ENCODE results near the gene TAF11.
"Not testable (repeated sequence)": the region's sequence is repeated elsewhere in the genome, so short reads cannot be mapped to it uniquely, and the experiment has no call there.

TAF11 gene

GRCh38 chr6:34867484-34867883 lies 20.4 kb downstream of the TAF11 start:
- DNase-seq (ENCODE audit: low read depth in 2 of 3, low spot score in 1 of 3) = no peak

GRCh38 chr6:34866509-34866908 lies 21.3 kb downstream of the TAF11 start:
- no peak for DNase-seq (ENCODE audit: low read depth in 2 of 3, low spot score in 1 of 3)

- DNase-seq (ENCODE audit: low read depth in 2 of 3, low spot score in 1 of 3) = no peak
Measured at GRCh38 chr6:34865107-34865506, 22.7 kb downstream of the TAF11 start.

- no peak for DNase-seq (ENCODE audit: low read depth in 2 of 3, low spot score in 1 of 3)
Measured at GRCh38 chr6:34864007-34864406, 23.8 kb downstream of the TAF11 start.

GRCh38 chr6:34860776-34861175 lies 27.1 kb downstream of the TAF11 start:
- DNase-seq (ENCODE audit: low read depth in 2 of 3, low spot score in 1 of 3) = no peak

- DNase-seq (ENCODE audit: low read depth in 2 of 3, low spot score in 1 of 3) = no peak
Measured at GRCh38 chr6:34859951-34860350, 27.9 kb downstream of the TAF11 start.

GRCh38 chr6:34858681-34859080 lies 29.2 kb downstream of the TAF11 start:
- no peak for DNase-seq (ENCODE audit: low read depth in 2 of 3, low spot score in 1 of 3)

- DNase-seq (ENCODE audit: low read depth in 2 of 3, low spot score in 1 of 3) = no peak
Measured at GRCh38 chr6:34855463-34855862, 32.4 kb downstream of the TAF11 start.

GRCh38 chr6:34852406-34853085 lies 35.3 kb downstream of the TAF11 start:
- no peak for DNase-seq (ENCODE audit: low read depth in 2 of 3, low spot score in 1 of 3)

GRCh38 chr6:34851361-34851760 lies 36.5 kb downstream of the TAF11 start:
- no peak for DNase-seq (ENCODE audit: low read depth in 2 of 3, low spot score in 1 of 3)

- not testable (repeated sequence) for DNase-seq (ENCODE audit: low read depth in 2 of 3, low spot score in 1 of 3)
Measured at GRCh38 chr6:34849066-34849465, 38.8 kb downstream of the TAF11 start.

GRCh38 chr6:34839666-34840352 lies 48.0 kb downstream of the TAF11 start:
- no peak for DNase-seq (ENCODE audit: low read depth in 2 of 3, low spot score in 1 of 3)

GRCh38 chr6:34837528-34837927 lies 50.3 kb downstream of the TAF11 start:
- no peak for DNase-seq (ENCODE audit: low read depth in 2 of 3, low spot score in 1 of 3)

GRCh38 chr6:34836451-34836850 lies 51.4 kb downstream of the TAF11 start:
- DNase-seq (ENCODE audit: low read depth in 2 of 3, low spot score in 1 of 3) = no peak

- no peak for DNase-seq (ENCODE audit: low read depth in 2 of 3, low spot score in 1 of 3)
Measured at GRCh38 chr6:34836008-34836407, 51.8 kb downstream of the TAF11 start.

- DNase-seq (ENCODE audit: low read depth in 2 of 3, low spot score in 1 of 3) = no peak
Measured at GRCh38 chr6:34834789-34835518, 52.9 kb downstream of the TAF11 start.

- DNase-seq (ENCODE audit: low read depth in 2 of 3, low spot score in 1 of 3) = no peak
Measured at GRCh38 chr6:34832942-34833341, 54.9 kb downstream of the TAF11 start.

GRCh38 chr6:34829137-34829536 lies 58.7 kb downstream of the TAF11 start:
- DNase-seq (ENCODE audit: low read depth in 2 of 3, low spot score in 1 of 3) = no peak
